Embryonic facial prominence (tissue), 1 donor: ENCODE data around the gene ASIC3.

Experiments
- DNase-seq: peaks from one replicate; pipeline ENCODE4 v3.0.0-alpha.2; 2016; ENCODE audit errors: extremely low spot score

ASIC3 gene

DNA sequence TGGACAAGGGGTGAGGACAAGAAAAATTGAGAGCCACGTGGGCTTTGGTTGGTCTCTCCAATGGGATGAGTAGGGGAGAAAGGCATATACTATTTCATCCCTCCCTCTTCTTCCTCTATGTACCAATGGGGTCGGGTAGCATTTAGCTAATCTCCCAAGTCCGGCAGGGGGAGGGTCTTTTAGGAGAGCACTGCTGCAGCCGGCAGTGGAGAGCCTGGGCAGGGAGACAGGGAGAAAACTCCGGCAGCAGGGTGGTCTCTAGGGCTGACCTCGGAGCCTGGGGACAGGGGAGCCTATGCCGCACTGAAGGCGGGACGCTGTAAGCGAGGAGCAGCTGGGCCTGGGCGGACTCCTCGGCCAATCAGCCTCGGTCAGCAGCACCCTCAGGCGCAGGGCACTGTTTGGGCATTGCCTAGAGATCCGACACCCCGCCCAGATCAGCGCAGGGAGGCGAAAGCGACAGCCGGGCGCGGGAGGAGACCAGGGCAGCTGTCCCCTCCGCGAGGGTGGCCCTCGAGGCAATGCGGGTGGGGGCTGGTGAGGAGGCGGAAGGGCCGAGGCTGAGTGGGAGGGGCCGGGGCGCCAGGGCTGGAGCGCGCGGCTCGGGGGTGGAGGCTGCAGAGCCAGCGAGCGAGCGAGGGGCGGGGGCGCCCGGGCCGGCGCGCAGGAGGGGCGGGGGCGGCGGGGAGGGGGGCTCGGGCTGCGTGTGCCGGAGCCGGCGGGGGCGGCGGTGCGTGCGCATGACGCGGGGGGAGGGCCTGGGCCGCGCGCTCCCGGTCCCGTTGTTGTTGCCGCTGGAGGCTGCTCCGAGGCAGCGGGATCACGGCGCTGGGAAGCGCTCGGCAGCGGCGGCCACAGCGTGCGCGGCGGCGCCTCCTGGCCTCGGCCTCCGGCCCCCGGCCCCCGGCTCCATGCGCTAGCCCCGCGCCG, 37.6 kb downstream of the ASIC3 start, which contains the start of gene AGAP3:
TSS of gene AGAP3 (plus strand) at position 785 of the 930 bp plus-strand sequence. CDS start 267 bp downstream, outside the sequence.
- no peak for DNase-seq

DNA sequence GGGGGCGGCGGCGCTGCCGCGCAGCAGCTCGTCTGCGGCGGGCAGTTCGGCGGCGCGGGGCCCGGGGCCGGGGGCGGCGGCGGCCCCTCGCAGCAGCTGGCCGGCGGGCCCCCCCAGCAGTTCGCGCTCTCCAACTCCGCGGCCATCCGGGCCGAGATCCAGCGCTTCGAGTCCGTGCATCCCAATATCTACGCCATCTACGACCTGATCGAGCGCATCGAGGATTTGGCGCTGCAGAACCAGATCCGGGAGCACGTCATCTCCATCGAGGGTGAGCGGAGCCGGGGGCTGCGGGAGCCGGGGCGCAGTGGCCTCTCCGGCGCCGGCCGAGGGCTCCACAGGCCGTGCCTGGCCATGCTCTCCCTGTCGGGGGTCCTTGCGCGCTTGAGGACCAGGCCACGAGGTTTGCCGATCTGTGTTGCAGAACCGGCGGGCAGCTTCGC, 38.5 kb downstream of the ASIC3 start:
- DNase-seq: no peak

DNA sequence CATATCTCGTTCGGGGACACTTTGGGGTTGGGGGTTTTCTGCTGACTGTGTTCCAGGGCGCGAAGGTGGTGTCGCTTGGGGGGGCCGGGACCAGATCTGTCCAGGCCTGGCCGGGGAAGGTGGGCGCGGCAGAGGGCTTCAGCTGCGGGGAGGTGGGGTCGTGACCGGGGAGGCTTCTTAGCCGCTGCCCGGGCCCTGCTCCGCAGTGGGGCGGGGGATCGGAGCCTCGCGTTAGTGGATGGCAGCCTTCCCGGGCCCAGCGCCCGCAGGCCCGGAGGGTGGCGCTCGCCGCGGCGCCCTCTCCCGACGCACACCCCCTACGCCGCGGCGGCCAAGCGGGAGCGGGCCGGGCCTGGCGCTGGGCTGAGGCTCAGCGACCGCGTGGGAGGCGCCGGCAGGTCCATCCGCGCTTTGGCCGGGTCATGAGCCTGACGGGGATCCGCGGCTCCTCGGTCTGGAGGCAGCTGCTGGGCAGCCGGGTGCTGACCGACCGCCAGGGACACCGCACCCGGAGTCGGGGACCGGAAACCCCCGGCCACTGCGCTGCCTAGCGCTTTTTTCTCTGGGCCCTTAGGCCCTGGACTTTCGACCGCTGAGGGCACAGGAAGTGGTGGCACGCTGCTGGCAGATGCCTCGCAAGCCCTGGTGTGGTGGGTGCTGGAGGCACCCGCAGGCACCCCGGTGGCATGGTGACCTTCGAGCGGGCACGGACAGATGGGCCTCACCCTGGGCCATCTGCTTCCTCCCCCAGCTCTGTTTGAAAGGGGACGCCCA, 39.1 kb downstream of the ASIC3 start:
- no peak for DNase-seq

DNA sequence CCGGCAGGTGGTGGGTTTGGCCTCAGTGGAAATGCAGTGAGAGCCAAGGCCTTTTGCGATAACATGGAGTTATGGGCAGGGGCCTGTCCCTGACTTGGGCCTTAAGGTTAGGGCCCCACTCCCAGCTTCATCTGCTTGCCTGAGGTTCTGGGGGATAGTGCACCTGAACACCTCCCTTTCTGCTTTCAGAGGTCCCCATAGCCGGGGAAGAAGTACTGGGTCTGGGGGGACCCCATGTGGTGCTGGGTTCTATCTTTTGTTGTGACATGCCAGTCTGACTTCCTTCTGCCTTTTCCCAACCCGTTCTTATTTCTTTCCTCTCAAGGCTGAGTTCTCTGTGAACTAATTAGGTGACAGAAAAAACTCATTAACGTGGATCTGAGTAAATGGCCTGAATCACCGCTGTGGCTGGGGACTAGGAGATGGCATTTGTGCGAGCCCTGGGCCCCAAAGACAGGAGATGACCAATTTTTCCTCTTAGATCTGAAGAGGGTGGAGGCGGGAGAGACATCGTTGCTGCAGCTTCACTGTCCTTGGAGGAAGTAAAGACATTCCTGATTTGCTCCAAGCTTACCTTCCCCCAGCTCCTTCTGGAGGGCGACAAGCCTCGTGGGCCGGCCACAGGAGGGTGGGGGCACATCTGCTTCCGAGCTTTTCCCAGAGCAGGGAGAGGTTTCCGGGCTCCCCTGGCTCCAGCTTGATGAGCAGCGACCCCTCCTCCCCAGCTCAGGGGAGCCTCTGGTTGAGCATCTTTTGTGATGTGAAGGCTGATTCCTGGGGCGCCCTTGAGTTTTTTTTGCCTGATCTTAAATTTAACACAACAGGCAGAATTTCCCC, 39.9 kb downstream of the ASIC3 start:
- no peak for DNase-seq

DNA sequence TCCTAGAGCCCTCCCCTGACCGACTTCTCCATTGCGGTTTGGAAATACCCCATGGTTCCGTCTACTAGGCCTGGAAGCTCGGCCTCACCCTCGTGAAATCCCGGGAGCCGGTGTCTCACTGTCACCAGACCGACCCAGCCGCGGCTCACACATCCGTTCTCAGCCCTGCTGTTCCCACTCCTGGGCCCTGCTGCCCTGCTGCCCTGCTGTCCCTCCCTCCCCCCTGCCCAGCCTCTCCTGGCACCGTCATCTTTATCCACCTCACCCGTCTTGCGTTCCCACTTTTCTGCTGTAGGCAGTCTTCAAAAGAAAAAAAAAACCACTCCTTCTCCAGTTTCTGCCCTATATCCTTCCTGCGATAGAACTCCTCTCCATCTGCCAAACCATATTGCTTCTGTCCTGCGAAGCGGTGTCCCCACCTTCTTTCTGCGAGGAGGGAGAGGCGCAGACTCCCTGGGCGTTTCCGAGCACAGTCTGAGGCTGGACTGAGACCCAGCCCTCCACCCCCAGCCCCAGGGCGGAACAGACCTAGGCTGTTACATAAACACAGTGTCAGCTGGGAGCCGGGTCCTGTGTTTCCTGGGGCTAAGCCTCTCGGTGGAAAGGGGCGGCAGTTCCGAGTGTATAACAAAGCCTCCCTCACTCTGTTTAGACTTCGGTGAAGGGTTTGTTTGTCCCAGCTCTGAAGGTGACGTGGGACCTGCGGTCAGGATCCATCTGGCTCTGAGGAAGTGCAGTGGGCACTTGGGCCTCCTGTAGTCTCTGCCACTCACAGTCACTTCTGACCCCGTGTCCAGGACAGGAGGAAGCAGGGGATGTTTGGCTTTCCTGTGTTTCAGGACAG, 40.7 kb downstream of the ASIC3 start:
- no peak for DNase-seq

DNA sequence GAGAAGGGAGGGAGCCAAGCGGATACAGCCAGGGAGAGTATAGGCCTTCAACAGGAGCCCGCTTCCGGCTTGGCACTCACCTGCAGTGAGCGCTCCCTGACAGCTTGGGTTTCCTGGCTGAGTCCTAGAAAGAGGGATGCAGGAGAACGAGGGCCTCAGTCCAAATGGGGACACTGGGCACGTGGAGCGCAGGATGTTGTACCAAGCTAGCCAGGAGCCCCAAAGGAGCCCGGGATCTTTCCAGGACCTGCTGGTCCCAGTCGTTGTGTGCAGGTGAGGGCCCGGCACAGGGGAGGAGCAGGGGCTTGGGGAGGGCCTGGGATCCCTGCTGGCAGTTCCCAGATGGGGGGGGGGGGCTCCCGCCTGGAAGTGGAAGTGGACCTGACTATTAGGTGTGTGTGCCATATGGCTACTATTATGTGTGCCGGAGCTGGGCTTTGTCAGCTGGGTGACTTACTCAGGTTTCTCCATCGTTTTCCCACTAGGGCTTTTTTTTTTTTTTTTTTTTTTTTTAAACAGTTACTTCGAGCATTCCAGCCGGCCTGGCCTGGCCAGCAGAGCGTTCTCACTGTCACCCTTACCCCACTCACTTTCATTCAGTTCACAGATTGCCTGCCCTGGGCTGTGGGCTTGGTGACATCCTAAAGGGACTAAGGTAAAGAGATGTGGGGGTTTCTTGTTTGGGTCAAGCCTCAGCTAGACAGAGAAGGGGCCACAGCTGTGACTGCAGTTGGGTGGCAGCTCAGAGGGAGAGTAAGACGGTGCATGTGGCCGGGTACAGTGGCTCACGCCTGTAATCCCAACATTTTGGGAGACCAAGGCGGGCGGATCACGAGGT, 41.8 kb downstream of the ASIC3 start:
- no peak for DNase-seq

DNA sequence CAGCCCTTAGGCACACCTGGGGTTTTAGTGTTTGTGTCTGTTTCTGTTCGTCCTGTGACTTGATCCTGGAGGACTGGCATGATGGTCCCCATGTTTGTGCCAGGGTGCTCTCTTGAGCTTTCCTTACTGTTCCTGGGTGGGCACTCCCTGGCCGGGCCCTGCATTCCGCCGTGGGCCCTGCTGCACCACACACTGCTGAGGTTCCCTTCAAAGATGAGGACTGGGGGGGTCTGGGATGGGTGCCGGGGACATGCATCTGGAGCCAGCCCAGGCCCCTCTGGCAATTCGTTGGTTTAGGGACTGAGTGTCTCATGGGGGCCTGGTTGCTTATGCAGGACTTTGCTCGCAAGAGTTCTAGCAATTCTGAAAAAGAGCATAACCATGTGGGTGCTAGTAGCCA, 42.7 kb downstream of the ASIC3 start:
- no peak for DNase-seq

DNA sequence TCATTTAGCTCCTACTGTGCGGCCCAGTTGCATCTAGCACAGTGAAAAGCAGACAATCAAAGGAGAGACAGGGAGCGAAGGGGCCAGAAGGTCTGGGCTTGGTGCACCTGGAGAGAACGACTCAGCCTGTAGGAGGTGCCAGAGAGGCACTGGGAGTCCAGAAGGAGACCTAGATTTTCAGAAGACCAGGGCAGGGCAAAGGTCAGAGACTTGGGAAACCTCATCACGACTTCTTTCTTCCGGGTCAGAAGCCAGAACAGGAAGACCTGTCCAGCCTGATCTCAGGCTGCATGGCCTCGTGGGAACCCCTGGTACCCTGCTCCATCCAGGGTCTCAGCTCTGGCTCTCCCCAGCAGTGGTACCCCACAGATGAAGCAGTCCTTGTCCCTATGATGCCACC, 43.1 kb downstream of the ASIC3 start:
- DNase-seq: no peak

DNA sequence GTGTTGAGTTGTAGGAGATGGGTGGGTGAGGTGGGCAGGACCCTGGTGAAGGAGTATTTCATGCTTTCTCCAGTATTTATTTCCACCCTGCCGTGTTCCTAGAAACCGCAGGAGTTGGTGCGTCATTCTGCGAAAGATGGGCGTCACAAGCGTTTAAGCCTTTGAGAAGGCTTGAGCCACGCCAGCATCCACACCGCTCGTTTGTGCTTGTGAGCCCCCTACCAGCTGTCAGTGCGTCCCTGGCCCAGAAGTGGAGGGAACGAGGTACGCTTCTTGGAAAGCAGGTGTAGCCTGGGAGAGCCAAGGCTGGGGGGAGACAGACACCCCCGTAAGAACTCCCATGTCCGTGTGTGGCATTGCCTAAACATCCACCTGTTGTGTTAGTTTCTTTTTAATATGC, 43.7 kb downstream of the ASIC3 start:
- no peak for DNase-seq

DNA sequence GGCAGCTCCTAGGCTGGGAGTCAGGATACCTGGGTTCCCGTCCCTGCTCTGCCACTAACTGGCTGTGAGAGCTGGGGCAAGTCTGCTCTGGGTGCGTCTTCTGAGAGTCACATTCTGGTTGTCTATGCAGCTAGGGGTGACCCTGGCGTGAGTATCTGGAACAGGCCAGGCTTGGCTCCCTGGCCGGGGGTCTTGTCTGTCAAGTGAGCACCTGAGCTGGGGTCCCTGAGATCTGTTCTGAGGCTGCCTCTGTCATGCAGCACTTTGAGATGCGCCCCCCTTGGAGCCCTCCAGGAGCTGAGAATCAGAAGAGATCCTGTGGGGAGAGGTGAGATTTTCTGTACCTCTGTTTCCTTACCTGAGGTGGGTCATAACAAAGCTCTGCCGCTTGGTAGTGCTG, 45.4 kb downstream of the ASIC3 start:
- DNase-seq: no peak

DNA sequence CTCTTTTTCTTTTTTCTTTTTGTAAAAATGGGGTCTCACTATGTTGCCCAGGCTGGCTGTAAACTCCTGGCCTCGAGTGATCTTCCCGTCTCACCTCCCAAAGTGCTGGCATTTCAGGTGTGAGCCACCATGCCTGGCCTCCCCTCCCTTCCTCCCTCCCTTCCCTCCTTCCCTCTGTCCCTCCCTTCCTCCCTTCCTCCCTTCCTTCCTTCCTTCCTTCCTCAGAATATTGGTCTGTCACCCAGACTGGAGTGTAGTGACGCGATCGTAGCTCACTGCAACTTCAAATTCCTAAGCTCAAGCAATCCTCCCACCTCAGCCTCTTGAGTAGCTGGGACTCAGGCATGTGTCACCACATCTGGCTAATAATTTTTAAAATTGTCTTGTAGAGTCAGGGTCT, 46.3 kb downstream of the ASIC3 start:
- DNase-seq: no peak

DNA sequence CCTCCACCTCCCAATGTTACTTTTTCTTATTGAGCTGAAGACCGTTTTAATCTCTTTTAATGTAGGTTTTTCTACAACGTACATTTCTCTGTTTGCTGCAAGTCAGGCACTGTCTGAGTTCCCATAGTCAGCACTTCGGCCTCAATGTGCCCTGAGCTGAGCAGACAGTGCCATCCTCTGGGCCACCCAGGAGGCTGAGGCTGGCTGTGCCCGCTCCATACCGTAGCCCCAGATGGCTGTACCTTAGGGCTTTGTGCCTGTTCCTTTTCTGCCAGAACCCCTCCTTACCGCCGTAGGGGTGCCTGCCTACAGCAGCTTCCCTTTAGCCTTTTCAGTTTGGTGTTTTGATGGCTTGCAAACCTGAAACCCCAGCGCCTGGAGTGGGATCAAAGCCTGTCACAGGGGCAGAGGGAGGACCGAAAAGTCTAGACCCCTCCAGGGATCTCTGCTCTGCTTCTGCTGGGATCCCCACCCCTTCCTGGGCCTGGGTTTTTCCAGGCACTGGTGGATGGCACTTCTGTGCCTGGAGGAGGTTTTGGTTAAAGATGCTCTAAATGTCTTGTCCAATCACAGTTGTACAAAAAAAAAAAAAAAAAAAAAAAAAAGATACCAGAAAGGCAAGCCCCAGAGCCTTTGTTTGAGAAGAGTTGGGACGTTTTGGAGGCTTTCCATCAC, 46.9 kb downstream of the ASIC3 start:
- no peak for DNase-seq

DNA sequence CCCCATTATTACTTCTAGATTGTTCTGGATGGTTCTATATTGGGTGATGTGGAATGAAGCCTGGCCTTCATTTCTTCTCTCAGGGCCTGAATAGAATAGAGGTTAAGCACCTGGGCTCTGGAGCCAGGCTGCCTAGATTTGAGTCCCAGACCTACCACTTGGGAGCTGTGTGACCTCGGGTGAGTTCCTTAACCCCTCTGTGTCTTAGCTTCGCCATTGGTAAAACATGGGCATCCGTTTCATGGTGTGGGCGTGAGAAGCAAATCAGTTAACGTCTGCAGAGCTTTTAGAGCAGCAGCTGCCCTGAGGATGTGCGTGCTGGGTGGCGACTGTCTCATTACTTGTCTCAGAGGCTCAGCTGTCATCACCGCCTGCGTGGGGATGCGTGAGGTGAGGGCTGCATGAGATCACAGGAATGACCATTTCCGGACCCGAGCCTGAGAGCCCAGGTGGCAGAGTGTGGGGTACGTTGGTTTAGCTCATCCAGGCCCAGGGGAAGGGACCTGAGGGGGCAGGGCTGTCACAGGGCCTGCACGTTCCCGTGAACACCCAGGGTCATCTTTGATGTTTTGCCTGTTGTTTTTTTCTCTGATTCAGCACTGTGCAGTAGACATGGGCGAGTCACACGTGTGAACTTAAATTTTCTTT, 47.6 kb downstream of the ASIC3 start:
- no peak for DNase-seq

DNA sequence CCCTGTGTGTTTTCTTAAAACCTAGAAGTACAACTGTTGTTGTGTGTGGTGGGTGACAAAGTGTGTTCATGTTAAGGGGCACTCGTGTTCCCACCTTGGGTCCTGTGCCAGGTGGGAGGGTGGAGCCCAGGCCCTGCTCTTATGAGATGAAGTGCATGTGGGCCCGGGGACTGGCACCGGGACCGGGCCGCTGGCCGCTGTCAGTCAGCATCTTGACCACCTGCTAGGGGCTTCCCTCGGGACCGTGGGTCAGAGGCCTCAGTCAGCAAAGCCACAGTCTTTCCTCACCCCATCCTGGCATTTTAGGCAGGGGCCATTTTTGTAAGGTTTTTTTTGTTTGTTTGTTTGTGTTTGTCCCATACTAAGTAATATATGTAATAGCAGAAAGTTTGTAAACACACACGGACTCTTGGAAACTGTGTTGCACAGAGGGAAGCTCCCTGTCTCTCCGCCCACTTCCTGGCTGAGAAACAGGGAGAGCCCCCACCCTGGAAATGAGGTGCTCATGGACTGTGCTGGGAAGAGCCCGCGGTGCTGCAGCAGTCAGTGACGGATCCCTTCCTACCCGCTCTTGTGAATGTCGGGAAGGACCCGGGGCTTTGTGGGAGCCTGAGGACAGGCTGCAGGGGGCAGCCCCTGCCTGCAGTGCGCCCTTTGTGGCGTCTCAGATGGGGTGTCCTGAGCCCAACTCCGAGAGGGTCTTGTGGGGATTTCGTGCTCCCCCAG, 51.3 kb downstream of the ASIC3 start:
- no peak for DNase-seq

DNA sequence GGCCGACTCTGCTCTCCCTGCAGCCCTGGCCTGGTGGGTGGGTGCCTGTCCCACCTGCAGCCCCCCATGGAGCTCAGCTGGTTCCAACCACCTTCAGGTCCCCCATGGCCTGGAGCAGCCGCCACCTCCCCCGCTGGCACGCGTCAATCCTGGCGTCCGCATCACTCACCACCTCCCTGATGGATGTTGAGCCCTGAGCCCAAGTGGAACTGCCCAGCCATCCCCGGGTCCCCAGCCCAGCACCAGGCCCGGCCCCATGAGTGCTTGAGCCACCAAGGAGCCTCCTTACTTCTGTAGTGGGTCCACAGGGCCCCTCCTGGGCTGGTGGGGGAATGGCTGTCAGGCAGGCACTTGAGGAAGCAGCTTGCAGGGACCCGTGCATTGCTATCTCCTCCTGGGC, 52.6 kb downstream of the ASIC3 start:
- no peak for DNase-seq

DNA sequence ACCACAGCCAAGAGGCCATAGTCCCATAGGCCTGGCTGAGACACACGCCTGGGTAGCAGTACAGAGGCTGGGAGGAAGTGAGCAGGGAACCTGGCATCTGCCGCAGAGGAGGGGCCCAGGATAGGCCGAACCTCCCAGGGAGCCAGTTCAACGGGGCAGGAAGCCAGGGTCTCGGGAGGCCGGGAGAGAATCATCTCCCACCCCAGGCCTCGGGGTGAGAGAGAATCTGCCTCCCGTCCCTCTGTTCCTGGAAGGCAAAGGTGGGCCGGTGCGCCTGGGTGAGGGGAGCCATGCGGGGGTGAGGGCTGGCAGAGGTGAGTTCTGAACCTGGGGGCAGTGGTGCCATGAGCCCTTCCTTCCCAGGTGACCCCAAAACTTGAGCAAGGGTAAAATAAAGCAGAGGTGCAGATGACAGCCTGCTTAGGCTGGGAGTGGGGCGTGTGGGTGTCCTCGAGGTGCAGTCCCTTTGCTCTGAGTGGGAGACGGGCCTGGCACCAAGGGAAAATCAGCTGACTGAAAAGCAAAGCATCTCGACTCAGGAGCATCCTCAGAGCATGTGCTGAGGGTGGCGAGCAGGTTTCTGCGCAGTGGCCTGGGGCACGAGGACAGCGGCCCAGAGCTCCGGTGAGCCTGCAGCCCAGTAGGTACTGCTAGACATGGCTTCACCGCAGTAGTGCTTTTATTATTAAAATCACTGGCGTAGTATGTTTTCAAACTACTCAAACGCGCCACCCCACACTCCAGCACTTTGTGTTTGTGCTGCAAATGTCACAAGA, 53.5 kb downstream of the ASIC3 start:
- DNase-seq: no peak
